GM12873 (cell line): ENCODE data around the gene NFE2L1.

Experiments
- TF ChIP-seq, protein P1 (sequence below): IDR thresholded peaks from 2 replicates; pipeline ENCODE4 v1.5.1; 2012; ENCODE audit warnings: low read depth, mild to moderate bottlenecking, moderate library complexity, low read length, control low read depth; ENCODE audit not compliant: insufficient read depth; ENCODE audit errors: missing control alignments

Gene NFE2L1

DNA sequence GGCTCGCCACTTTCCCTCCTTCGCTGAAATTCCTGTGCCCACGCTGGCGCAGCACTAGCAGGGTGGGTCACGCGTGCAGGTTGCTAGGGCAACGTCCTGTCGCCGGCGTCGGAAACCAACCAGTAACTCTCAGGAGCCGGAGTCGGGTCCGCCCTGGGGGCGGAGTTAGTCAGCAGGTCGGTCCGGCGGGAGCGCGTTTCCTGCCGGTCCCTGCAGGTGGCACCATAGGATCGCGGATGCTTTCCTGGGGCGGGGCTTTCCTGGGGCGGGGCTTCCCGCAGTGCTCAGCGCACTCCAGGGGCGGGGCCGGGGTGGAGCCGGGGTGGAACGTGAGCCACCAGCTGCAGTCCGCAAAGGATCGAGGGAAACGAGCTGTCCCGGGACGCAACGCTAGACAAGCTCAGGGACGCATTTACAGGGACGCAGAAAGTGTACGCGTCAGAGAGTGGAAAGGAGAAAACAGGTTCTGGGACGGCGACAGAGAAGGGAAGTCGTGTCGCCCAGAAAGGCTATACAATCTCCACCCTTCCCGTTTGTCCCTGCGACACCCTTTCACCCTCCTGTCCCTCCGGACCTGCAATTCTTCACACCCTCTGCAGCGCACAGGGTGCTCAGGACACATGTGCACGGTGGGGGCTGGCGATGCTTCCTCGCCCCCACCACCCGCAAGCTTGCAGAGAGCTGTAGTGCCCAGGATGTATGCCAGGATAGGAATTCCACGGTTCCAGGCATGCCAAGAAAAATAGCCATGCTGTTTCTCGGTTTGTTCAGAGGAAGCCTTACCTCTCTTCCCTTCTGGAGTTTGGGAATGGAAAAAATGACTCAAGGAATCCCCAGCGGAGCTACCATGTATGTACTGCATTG lies 22.9 kb upstream of the NFE2L1 start:
- TF ChIP-seq, protein P1, sequence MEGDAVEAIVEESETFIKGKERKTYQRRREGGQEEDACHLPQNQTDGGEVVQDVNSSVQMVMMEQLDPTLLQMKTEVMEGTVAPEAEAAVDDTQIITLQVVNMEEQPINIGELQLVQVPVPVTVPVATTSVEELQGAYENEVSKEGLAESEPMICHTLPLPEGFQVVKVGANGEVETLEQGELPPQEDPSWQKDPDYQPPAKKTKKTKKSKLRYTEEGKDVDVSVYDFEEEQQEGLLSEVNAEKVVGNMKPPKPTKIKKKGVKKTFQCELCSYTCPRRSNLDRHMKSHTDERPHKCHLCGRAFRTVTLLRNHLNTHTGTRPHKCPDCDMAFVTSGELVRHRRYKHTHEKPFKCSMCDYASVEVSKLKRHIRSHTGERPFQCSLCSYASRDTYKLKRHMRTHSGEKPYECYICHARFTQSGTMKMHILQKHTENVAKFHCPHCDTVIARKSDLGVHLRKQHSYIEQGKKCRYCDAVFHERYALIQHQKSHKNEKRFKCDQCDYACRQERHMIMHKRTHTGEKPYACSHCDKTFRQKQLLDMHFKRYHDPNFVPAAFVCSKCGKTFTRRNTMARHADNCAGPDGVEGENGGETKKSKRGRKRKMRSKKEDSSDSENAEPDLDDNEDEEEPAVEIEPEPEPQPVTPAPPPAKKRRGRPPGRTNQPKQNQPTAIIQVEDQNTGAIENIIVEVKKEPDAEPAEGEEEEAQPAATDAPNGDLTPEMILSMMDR, result peak; percentile 78

GRCh38 chr17:48025904-48026501 lies 22.2 kb upstream of the NFE2L1 start:
- TF ChIP-seq, protein P1, result no peak

GRCh38 chr17:48026502-48027321 lies 21.4 kb upstream of the NFE2L1 start:
- TF ChIP-seq, protein P1, result peak; percentile 95

- TF ChIP-seq, protein P1, result no peak
Observed at GRCh38 chr17:48027322-48027981, 20.7 kb upstream of the NFE2L1 start.

DNA sequence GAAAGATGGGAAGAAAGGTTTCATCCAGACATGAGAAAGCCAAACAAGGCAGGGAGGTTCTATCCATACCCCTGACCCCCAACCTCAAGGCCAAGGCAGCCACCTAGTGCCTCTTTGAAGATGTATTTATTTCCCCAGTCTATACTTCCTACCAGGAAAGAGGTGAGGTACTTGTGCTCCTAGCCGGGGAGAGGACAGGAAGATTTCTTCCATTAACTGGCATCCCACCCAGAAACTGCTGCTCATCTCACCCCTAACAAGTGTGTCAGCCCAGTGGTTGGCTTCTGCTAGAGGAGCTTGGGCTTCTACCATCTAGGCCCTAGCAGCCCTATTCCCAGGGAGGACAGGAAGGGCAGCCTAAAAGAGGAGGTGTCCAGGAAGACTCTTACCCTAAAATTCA lies 19.4 kb upstream of the NFE2L1 start:
- TF ChIP-seq, protein P1, result no peak

DNA sequence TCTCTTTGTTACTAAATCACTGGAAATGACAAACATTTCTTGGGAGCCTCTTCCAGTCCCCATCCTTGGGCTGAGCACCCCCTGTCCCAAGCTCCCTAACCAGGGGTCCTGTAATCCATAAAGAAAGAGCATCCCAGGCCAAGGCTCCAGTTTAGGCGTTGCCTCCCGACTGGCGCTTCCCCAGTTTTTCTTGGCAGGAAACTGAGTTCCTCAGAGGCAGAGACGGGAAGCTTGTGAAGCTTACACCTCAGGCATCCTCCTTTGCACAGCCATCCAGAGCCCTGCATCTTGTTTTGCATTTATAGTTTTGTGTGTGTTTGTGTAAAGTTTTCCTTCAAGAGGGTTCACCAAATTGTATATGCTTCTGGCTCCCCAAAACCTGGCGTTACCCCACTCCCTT lies 17.6 kb upstream of the NFE2L1 start:
- TF ChIP-seq, protein P1, result no peak

GRCh38 chr17:48031966-48032365 lies 16.2 kb upstream of the NFE2L1 start:
- TF ChIP-seq, protein P1, result no peak
